ENCODE results near the gene ARAP3. TPM values are rescaled to one million over a fixed set of nuclear protein-coding genes. Genes with fewer than 3 reads are reported as not detected.

ARAP3 gene
- total RNA-seq, 2 donors from 2014 or later, result 3.9 to 4.6 TPM

GRCh38 chr5:141722266-141722665 is 40.2 kb upstream of the ARAP3 start:
- no peak overlapping the region for H3K27ac ChIP-seq
- H3K4me3 ChIP-seq, result no peak overlapping the region
- ATAC-seq, result no peak
- DNase-seq, result no peak
- TF ChIP-seq, protein P1, sequence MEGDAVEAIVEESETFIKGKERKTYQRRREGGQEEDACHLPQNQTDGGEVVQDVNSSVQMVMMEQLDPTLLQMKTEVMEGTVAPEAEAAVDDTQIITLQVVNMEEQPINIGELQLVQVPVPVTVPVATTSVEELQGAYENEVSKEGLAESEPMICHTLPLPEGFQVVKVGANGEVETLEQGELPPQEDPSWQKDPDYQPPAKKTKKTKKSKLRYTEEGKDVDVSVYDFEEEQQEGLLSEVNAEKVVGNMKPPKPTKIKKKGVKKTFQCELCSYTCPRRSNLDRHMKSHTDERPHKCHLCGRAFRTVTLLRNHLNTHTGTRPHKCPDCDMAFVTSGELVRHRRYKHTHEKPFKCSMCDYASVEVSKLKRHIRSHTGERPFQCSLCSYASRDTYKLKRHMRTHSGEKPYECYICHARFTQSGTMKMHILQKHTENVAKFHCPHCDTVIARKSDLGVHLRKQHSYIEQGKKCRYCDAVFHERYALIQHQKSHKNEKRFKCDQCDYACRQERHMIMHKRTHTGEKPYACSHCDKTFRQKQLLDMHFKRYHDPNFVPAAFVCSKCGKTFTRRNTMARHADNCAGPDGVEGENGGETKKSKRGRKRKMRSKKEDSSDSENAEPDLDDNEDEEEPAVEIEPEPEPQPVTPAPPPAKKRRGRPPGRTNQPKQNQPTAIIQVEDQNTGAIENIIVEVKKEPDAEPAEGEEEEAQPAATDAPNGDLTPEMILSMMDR (IDR thresholded peaks at IDR 0.05), result no peak
- no peak for TF ChIP-seq POLR2A (IDR thresholded peaks at IDR 0.05)
- no peaks in the 10 kb centered on the region for H3K9me3 ChIP-seq
- no peaks in the 10 kb centered on the region for H3K27me3 ChIP-seq
- peaks cover 5% of the 10 kb centered on the region for H3K4me1 ChIP-seq
- no peaks in the 10 kb centered on the region for H3K36me3 ChIP-seq (replicated peaks in 1 of 2; ENCODE audit: insufficient read depth in 1 of 2, low read depth in 2 of 2)
- intact Hi-C loops (cut with DNase I), result no loop called here

- Histone ChIP-seq H3K27me3 (no peaks in the 10 kb centered on the region), H3K4me3 (no peak overlapping the region), H3K36me3 (replicated peaks in 1 of 2; ENCODE audit: insufficient read depth in 1 of 2, low read depth in 2 of 2) (no peaks in the 10 kb centered on the region), H3K9me3 (no peaks in the 10 kb centered on the region), H3K4me1 (no peaks in the 10 kb centered on the region), H3K27ac (no peak overlapping the region)
- intact Hi-C loops (cut with DNase I), result no loop called here
- 52 to 57% methylated on average over 3 of the region's 3 CpGs for WGBS, 2 donors
- no peak for ATAC-seq
- no peak for DNase-seq
- TF ChIP-seq, protein P1 (IDR thresholded peaks at IDR 0.05), result no peak
- TF ChIP-seq POLR2A (IDR thresholded peaks at IDR 0.05), result no peak
Observed at GRCh38 chr5:141717043-141717442, 35.0 kb upstream of the ARAP3 start.

GRCh38 chr5:141716468-141716867 is 34.4 kb upstream of the ARAP3 start:
- ATAC-seq (no peak), DNase-seq (no peak)
- intact Hi-C loops (cut with DNase I), result no loop called here
- no peak overlapping the region for H3K27ac ChIP-seq
- H3K36me3 ChIP-seq (replicated peaks in 1 of 2; ENCODE audit: insufficient read depth in 1 of 2, low read depth in 2 of 2), result no peaks in the 10 kb centered on the region
- H3K4me3 ChIP-seq, result no peak overlapping the region
- no peak for TF ChIP-seq POLR2A (IDR thresholded peaks at IDR 0.05)
- WGBS, 2 donors, result 81 to 83% methylated on average over 3 of the region's 3 CpGs
- no peaks in the 10 kb centered on the region for H3K27me3 ChIP-seq
- no peaks in the 10 kb centered on the region for H3K4me1 ChIP-seq
- no peaks in the 10 kb centered on the region for H3K9me3 ChIP-seq

DNA sequence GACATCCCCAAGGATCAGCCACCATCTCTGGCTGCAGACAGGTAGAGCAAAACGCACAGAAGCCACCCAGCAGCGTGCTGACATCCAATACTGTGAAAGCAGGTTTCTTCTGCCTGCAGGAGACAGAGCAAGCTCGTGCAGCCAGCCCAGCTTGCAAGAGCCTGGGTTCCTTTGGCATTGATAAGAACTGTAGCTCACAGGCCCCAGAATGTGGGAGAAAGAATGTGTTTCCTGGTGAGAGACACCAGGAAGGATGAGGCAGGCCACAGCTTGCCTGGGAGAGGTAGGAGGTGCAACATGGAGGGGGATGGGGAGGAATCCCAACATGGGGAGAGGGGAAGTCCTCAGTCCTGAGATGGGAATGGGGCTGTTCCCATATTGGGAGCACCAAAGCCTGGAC is 34.0 kb upstream of the ARAP3 start:
- no peak overlapping the region for H3K4me3 ChIP-seq
- H3K27ac ChIP-seq, result no peak overlapping the region
- intact Hi-C loops (cut with DNase I), result no loop called here
- H3K4me1 ChIP-seq, result no peaks in the 10 kb centered on the region
- no peaks in the 10 kb centered on the region for H3K27me3 ChIP-seq
- ATAC-seq, result no peak
- no peaks in the 10 kb centered on the region for H3K9me3 ChIP-seq
- no peak for DNase-seq
- WGBS, 2 donors, result 39 to 42% methylated on average over 3 of the region's 3 CpGs
- TF ChIP-seq, protein P1 (IDR thresholded peaks at IDR 0.05), result no peak
- TF ChIP-seq POLR2A (IDR thresholded peaks at IDR 0.05), result no peak
- no peaks in the 10 kb centered on the region for H3K36me3 ChIP-seq (replicated peaks in 1 of 2; ENCODE audit: insufficient read depth in 1 of 2, low read depth in 2 of 2)

DNA sequence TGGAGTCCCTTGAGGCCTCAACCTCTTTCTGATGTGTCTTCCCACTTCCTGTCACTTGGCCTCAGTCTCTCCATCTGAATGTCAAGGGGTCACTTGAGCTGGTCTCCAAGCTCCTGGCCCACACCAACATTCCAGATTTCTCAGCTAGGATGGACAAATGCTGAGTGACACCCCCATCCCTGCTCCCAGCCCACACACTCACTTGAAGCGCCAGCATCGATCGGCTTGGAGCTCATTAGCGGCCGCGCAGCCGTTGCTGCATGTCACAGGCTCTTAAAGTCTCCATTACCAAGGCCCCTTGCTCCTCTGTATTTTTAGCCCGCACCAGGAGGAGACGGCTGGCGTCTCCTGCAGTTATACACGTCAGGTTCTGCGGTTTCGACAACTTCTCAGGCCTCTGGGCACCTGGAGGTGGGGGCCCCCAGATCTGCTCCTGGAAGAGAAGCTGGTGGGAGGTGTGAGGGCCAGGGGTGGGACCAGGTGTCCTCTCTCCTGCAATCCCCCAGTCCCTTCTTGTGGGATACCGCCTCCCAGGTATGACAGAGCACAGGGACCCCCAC is 33.4 kb upstream of the ARAP3 start:
- no peaks in the 10 kb centered on the region for H3K9me3 ChIP-seq
- ATAC-seq (no peak), DNase-seq (no peak)
- no peak overlapping the region for H3K4me3 ChIP-seq
- H3K27me3 ChIP-seq, result no peaks in the 10 kb centered on the region
- H3K4me1 ChIP-seq, result no peaks in the 10 kb centered on the region
- no peak overlapping the region for H3K27ac ChIP-seq
- H3K36me3 ChIP-seq (replicated peaks in 1 of 2; ENCODE audit: insufficient read depth in 1 of 2, low read depth in 2 of 2), result no peaks in the 10 kb centered on the region
- no peak for TF ChIP-seq POLR2A (IDR thresholded peaks at IDR 0.05)
- TF ChIP-seq, protein P1 (IDR thresholded peaks at IDR 0.05), result no peak
- intact Hi-C loops (cut with DNase I), result no loop called here
- WGBS, 2 donors, result 62 to 69% methylated on average over 12 to 14 of the region's 14 CpGs

Measured in body of pancreas (tissue), 4 donors.